Measurements from ENCODE around the gene CDC42EP2. TPM values are rescaled to one million over a fixed set of nuclear protein-coding genes. Genes with fewer than 3 reads are reported as not detected.

CDC42EP2 gene
- total RNA-seq, 4 donors from 2014 or later, result 26.3 to 63.4 (median 42.8) TPM

DNA sequence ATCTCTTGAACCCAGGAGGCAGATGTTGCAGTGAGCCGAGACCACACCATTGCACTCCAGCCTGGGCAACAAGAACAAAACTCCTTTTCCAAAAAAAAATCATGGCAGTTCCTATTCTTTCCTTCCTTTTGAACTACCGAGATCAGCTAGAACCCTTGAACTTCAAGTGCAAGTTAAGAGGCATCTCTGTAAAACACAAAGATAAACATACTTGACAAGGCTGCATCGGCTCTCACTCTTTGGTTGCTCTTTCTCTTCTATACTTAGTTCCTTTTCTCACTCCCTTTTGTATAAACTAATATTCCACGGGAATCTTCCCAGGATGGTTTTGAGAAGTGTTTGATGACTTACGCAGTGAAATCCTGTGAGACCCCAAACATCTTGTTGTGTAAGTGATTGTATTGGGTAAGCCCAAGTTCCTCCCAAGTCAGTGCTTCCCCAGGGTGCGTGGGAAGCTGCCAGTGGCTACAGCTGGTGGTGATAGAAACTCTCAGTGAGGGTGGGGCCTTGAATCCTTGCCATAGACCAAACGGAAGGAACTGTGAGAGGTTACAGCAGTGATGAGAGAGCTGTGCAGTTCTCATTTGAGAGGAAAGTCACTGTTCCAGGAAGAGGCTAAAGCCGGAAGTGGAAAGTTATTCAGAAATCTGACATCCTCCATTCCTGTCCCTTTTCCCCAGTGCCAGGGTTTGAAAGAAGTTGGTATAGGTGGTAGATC lies 24.1 kb upstream of the CDC42EP2 start:
- Histone ChIP-seq H3K9me3 (no peaks in the 10 kb centered on the region), H3K36me3 (peaks cover 0 to 32% of the 10 kb centered on the region in 2 donors), H3K27me3 (no peaks in the 10 kb centered on the region), H3K27ac (peak overlapping the region; percentile 91 to 99 (median 96)), H3K4me1 (peaks cover 32 to 72% (median 35%) of the 10 kb centered on the region in 3 donors), H3K4me3 (no peak overlapping the region)
- peak; percentile 88 for ATAC-seq
- no peak for TF ChIP-seq POLR2A (IDR thresholded peaks at IDR 0.05)
- peak; percentile 93 for TF ChIP-seq POLR2AphosphoS5 (IDR thresholded peaks at IDR 0.05)
- WGBS, 2 donors (ENCODE audit: low coverage in 1 of 2), result 6 to 17% methylated on average over 7 to 8 of the region's 8 CpGs

DNA sequence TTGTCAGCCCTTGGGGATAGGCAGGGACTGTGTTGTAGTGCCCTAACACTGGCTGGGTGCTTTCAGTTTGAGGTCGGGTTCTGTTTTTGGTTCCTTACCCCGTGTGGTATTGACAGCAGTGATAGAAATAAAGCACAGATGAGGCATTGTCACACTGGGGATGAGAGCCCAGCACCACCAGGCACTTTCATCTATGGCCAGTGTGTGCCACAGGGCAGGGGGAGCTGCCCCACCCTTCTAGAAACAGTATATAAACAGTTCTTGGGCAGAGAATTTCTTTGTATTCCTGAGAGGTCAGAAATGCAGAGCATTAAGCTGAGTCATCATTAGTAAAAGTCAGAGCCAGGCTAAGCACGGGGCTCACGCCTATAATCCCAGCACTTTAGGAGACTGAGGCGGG lies 23.1 kb upstream of the CDC42EP2 start:
- Histone ChIP-seq H3K4me3 (peak overlapping the region; percentile 24 to 40), H3K4me1 (peaks cover 39 to 82% (median 43%) of the 10 kb centered on the region in 3 donors), H3K9me3 (no peaks in the 10 kb centered on the region), H3K27ac (peak overlapping the region; percentile 91 to 99 (median 96)), H3K36me3 (peaks cover 0 to 34% of the 10 kb centered on the region in 2 donors), H3K27me3 (no peaks in the 10 kb centered on the region)
- 7 to 17% methylated on average over 1 to 2 of the region's 5 CpGs for WGBS, 2 donors (ENCODE audit: low coverage in 1 of 2)
- TF ChIP-seq, protein P1, sequence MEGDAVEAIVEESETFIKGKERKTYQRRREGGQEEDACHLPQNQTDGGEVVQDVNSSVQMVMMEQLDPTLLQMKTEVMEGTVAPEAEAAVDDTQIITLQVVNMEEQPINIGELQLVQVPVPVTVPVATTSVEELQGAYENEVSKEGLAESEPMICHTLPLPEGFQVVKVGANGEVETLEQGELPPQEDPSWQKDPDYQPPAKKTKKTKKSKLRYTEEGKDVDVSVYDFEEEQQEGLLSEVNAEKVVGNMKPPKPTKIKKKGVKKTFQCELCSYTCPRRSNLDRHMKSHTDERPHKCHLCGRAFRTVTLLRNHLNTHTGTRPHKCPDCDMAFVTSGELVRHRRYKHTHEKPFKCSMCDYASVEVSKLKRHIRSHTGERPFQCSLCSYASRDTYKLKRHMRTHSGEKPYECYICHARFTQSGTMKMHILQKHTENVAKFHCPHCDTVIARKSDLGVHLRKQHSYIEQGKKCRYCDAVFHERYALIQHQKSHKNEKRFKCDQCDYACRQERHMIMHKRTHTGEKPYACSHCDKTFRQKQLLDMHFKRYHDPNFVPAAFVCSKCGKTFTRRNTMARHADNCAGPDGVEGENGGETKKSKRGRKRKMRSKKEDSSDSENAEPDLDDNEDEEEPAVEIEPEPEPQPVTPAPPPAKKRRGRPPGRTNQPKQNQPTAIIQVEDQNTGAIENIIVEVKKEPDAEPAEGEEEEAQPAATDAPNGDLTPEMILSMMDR (IDR thresholded peaks at IDR 0.05), result no peak
- peak; percentile 65 for TF ChIP-seq POLR2AphosphoS5 (IDR thresholded peaks at IDR 0.05)
- TF ChIP-seq EP300 (IDR thresholded peaks at IDR 0.05), result no peak
- TF ChIP-seq POLR2A (IDR thresholded peaks at IDR 0.05), result no peak
- ATAC-seq, result peak; percentile 51

DNA sequence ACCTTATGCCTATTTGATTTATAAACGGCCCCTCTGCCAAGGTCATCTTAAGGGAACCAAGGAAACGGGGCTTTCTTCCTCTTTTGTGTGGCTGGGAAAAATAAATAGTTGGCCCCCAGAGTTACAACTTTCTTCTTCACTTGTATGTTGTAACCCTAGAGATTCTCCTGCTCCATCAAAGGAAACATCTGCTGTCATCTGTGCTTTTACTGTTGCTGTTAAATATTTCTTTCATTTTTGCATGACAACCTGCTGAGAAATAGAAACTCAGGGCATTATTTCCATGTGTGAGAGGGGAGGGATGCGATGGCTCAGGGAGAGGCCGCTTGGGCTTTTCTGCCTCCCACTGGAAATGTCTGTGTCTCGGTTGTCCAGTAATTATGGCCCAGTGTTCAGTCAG lies 21.8 kb upstream of the CDC42EP2 start:
- Histone ChIP-seq H3K4me3 (no peak overlapping the region), H3K36me3 (peaks cover 0 to 21% of the 10 kb centered on the region in 2 donors), H3K9me3 (no peaks in the 10 kb centered on the region), H3K27me3 (no peaks in the 10 kb centered on the region), H3K27ac (peak overlapping the region; percentile 91 to 99 (median 96)), H3K4me1 (peaks cover 39 to 95% (median 52%) of the 10 kb centered on the region in 3 donors)
- 25 to 35% methylated on average over 2 to 3 of the region's 5 CpGs for WGBS, 2 donors (ENCODE audit: low coverage in 1 of 2)
- no peak for ATAC-seq
- TF ChIP-seq POLR2A (IDR thresholded peaks at IDR 0.05) (no peak), POLR2AphosphoS5 (IDR thresholded peaks at IDR 0.05) (no peak), EP300 (IDR thresholded peaks at IDR 0.05) (no peak)
- TF ChIP-seq, protein P1 (IDR thresholded peaks at IDR 0.05), result no peak

DNA sequence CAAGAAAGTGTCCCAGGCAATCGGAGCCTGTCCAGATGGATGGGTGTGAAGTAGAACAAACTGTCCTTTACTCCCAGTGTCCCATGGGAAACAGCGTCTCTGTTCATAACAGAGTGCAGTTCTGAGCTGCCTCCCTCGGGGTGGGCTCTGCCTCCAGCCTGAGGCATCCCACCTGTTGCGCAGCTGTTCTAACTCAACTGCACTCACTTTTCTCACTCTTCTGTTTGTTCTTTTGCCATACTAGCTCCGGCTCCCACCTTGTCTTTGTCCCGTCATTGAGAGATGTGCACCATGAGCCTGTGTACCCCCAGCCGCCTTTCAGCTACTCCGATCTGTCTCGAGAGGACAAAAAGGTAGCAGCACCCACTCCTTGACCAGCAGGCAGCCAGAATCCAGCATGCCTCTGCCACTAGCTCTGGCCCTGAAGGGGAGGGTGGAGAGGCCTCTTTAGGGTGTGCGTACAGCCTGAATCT lies 20.7 kb upstream of the CDC42EP2 start:
- Histone ChIP-seq H3K9me3 (no peaks in the 10 kb centered on the region), H3K27ac (peak overlapping the region; percentile 91 to 99 (median 96)), H3K27me3 (no peaks in the 10 kb centered on the region), H3K4me3 (peak overlapping the region in 1 of 2 donors; percentile 32), H3K36me3 (peaks cover 0 to 19% of the 10 kb centered on the region in 2 donors), H3K4me1 (peaks cover 41 to 100% (median 62%) of the 10 kb centered on the region in 3 donors)
- WGBS, 2 donors (ENCODE audit: low coverage in 1 of 2), result 20 to 57% methylated on average over 1 to 8 of the region's 10 CpGs
- TF ChIP-seq, protein P1 (IDR thresholded peaks at IDR 0.05), result no peak
- TF ChIP-seq POLR2AphosphoS5 (IDR thresholded peaks at IDR 0.05), result peak; percentile 81
- peak; percentile 46 for ATAC-seq

DNA sequence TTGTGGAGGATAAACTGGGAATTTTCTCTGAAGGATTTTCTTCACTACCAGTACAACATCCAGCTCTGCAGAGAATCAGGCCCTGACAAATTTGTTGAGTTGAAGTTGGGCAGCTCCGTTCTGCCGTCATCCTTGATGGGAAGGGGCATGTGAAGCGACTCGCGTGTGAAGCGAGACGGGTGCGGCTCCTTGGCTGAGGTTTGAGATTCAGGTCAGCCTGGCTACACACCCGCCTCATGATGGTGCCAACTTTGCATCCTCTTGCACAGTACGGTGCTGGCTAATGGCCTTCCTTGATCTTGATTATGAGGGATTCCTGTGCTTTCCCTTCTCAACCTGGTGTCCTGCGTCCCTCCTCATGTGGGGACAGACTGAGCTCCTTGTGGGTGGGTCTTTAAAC lies 19.7 kb upstream of the CDC42EP2 start:
- TF ChIP-seq, protein P1 (IDR thresholded peaks at IDR 0.05), result no peak
- TF ChIP-seq POLR2AphosphoS5 (IDR thresholded peaks at IDR 0.05) (peak; percentile 16), POLR2A (IDR thresholded peaks at IDR 0.05) (no peak), EP300 (IDR thresholded peaks at IDR 0.05) (no peak)
- Histone ChIP-seq H3K9me3 (no peaks in the 10 kb centered on the region), H3K27me3 (no peaks in the 10 kb centered on the region), H3K27ac (peak overlapping the region; percentile 91 to 99 (median 96)), H3K4me1 (peaks cover 43 to 100% (median 67%) of the 10 kb centered on the region in 3 donors), H3K36me3 (peaks cover 0 to 19% of the 10 kb centered on the region in 2 donors), H3K4me3 (no peak overlapping the region)
- 83% methylated on average over 10 of the region's 11 CpGs; no CpG with 5 or more reads in 1 of the 2 donors for WGBS, 2 donors (ENCODE audit: low coverage in 1 of 2)
- no peak for ATAC-seq

Measured in gastroesophageal sphincter (tissue), 4 donors.